Endothelial cell of umbilical vein (primary cell): Measurements from ENCODE around the gene SH3RF1. TPM values are rescaled to one million over a fixed set of nuclear protein-coding genes. Genes with fewer than 3 reads are reported as not detected.
A peak's percentile ranks its signal among the peaks of the same experiment; 100 is the strongest.

Experiments
- BruUV-seq: library from RNA; stranded (reverse); fragments of 400-500 nt; replicated peaks from 2 replicates; lab custom pipeline; 2021; lab: Mats Ljungman, UMichigan
- CTCF ChIA-PET: fragments of 300-600, 350-600 bp; sonication (Branson Sonifier 250); formaldehyde crosslinking; loops from one replicate; lab custom pipeline; 2021; ENCODE audit warnings: antibody characterized with exemption, inconsistent platforms; lab: Charles Lee
- POLR2A ChIA-PET: fragments of 300-600, 350-600 bp; sonication (Branson Sonifier 250); formaldehyde crosslinking; loops from one replicate; lab custom pipeline; 2021; ENCODE audit warnings: antibody characterized with exemption, inconsistent platforms; lab: Charles Lee
- DNase-seq: peaks from one replicate; pipeline ENCODE4 v3.0.0-alpha.2; 2011; ENCODE audit warnings: low read depth, low spot score
- FAIRE-seq: peaks from 2 replicates; lab custom pipeline; 2011; peaks lifted over from hg19 to GRCh38; lab: Jason Lieb, UNC
- H2AFZ ChIP-seq: 2 replicates; pipeline ENCODE4 v1.6.0; 2012; ENCODE audit warnings: low read depth, low read length, control low read depth, inconsistent platforms
- H3K27ac ChIP-seq: 2 replicates; pipeline ENCODE4 v1.5.1; 2011; ENCODE audit warnings: low read depth, mild to moderate bottlenecking, control low read depth, low read length, moderate library complexity; ENCODE audit not compliant: insufficient read depth
- H3K27me3 ChIP-seq, 2 experiments: 2 replicates each; pipeline versions ENCODE4 v1.6.0 to v1.6.1; 2011; ENCODE audit warnings: low read length in 2 of 2, mixed read lengths in 1 of 2; ENCODE audit not compliant: control insufficient read depth in 2 of 2, insufficient read depth in 2 of 2
- H3K36me3 ChIP-seq, 2 experiments: 2 replicates in 1 of 2; 3 replicates in 1 of 2; pipeline ENCODE4 v1.5.1; 2011; ENCODE audit warnings: low read length in 2 of 2, mild to moderate bottlenecking in 1 of 2, moderate library complexity in 1 of 2; ENCODE audit not compliant: control insufficient read depth in 2 of 2, insufficient read depth in 2 of 2; ENCODE audit errors: extremely low read depth in 1 of 2
- H3K4me1 ChIP-seq: 3 replicates; pipeline ENCODE4 v1.5.1; 2011; ENCODE audit warnings: mild to moderate bottlenecking, low read length; ENCODE audit not compliant: control insufficient read depth, insufficient read depth; ENCODE audit errors: extremely low read depth
- H3K4me2 ChIP-seq: 2 replicates; pipeline ENCODE4 v1.6.1; 2011; ENCODE audit warnings: low read length, control low read depth, mixed read lengths; ENCODE audit not compliant: insufficient read depth
- H3K4me3 ChIP-seq, 3 experiments: fragments of 200-600 bp in 1 of 3; sonication (generic), shearing (Covaris generic) in 1 of 3; replicated peaks in 1 of 3; 2 replicates each; pipeline ENCODE4 v1.5.1; 2011 to 2016; ENCODE audit warnings: control low read depth in 3 of 3, low read length in 3 of 3, mild to moderate bottlenecking in 2 of 3, inconsistent platforms in 1 of 3, low read depth in 1 of 3, moderate library complexity in 1 of 3; ENCODE audit not compliant: insufficient read depth in 1 of 3
- H3K79me2 ChIP-seq: 2 replicates; pipeline ENCODE4 v1.6.0; 2012; ENCODE audit warnings: low read length, inconsistent platforms; ENCODE audit not compliant: control insufficient read depth, insufficient read depth
- H3K9ac ChIP-seq: replicated peaks from 2 replicates; pipeline ENCODE3; 2011; ENCODE audit warnings: low read length, control low read depth; ENCODE audit not compliant: insufficient read depth; ENCODE audit errors: extremely low read depth
- H3K9me1 ChIP-seq: replicated peaks from 3 replicates; pipeline ENCODE4 v1.6.0; 2011; ENCODE audit warnings: mild to moderate bottlenecking, low read length; ENCODE audit not compliant: control insufficient read depth, insufficient read depth; ENCODE audit errors: extremely low read depth
- H3K9me3 ChIP-seq: replicated peaks from 2 replicates; pipeline ENCODE4 v1.5.1; 2012; ENCODE audit warnings: low read length, inconsistent platforms; ENCODE audit not compliant: control insufficient read depth, insufficient read depth
- H4K20me1 ChIP-seq: replicated peaks from 2 replicates; pipeline ENCODE3; 2011; ENCODE audit warnings: mild to moderate bottlenecking, low read length; ENCODE audit not compliant: control insufficient read depth, insufficient read depth; ENCODE audit errors: extremely low read depth
- EZH2 ChIP-seq: IDR thresholded peaks from 2 replicates; pipeline ENCODE4 v1.6.1; 2012; ENCODE audit warnings: borderline replicate concordance, low read depth, mild to moderate bottlenecking, moderate library complexity, low read length, inconsistent platforms; ENCODE audit not compliant: severe bottlenecking
- FOS ChIP-seq: IDR thresholded peaks from 2 replicates; pipeline ENCODE4 v1.6.1; 2011; ENCODE audit warnings: mild to moderate bottlenecking, low read length, moderate library complexity, borderline replicate concordance; ENCODE audit not compliant: insufficient read depth
- GATA2 ChIP-seq: IDR thresholded peaks from 2 replicates; pipeline ENCODE4 v1.7.0; 2011; ENCODE audit warnings: low read depth, mild to moderate bottlenecking, moderate library complexity, mixed read lengths, low read length; ENCODE audit not compliant: insufficient read length, insufficient read depth
- JUN ChIP-seq: IDR thresholded peaks from 2 replicates; pipeline ENCODE4 v1.6.1; 2011; ENCODE audit warnings: borderline replicate concordance, low read depth; ENCODE audit not compliant: insufficient read length, insufficient read depth
- MYC ChIP-seq: IDR thresholded peaks from one replicate; pipeline ENCODE4 v1.6.1; 2011; ENCODE audit warnings: mild to moderate bottlenecking, low read depth, low read length
- POLR2AphosphoS5 ChIP-seq: IDR thresholded peaks from 2 replicates; pipeline ENCODE4 v1.6.1; 2012; ENCODE audit warnings: low read depth, mild to moderate bottlenecking, control low read depth, low read length, moderate library complexity; ENCODE audit not compliant: insufficient read depth
- dilution Hi-C: fragments of 300-500 bp; cut with MboI; formaldehyde crosslinking; loops from one replicate; pipeline ENCODE4 v1.15.0; 2019; ENCODE audit warnings: low sequenced_read_pairs; ENCODE audit not compliant: extremely low pct_ligation_motif_present
- intact Hi-C: fragments of 100-400 bp; cut with micrococcal nuclease; formaldehyde crosslinking; loops from one replicate; pipeline ENCODE4 v1.10.0; 2022
- polyA plus RNA-seq, 4 experiments: library from polyadenylated mRNA; depleted of rRNA in 3 of 4; stranded (reverse) in 3 of 4; unstranded in 1 of 4; fragments of >200 nt; gene quantifications; 2 replicates each; pipeline versions ENCODE4 v1.2.1 to v1.2.3, GENCODE V29; 2011 to 2012; ENCODE audit warnings: missing spikeins in 1 of 4
- total RNA-seq: library from RNA; stranded (reverse); gene quantifications from 2 replicates; pipeline ENCODE4 v1.2.3, GENCODE V29; 2021
- TF ChIP-seq, protein P1 (sequence below), 2 donors: IDR thresholded peaks; 1 replicate in 1 of 2; 2 replicates in 1 of 2; pipeline ENCODE4 v1.5.1; 2011; ENCODE audit warnings: low read length in 2 of 2, mild to moderate bottlenecking in 2 of 2, moderate library complexity in 2 of 2, control low read depth in 1 of 2, inconsistent platforms in 1 of 2, low read depth in 1 of 2; ENCODE audit not compliant: insufficient read depth in 1 of 2; ENCODE audit errors: extremely low read depth in 1 of 2
- TF ChIP-seq, protein P2 (sequence below): IDR thresholded peaks from 2 replicates; pipeline ENCODE4 v1.6.1; 2011; ENCODE audit not compliant: insufficient read depth, insufficient read length

Gene SH3RF1
- total and polyA plus RNA-seq, 2 donors (not counting 3 experiments of a cell fraction or from before 2014, with no cell fraction given), result 16.2 to 24.9 TPM

GRCh38 chr4:169269916-169270809 is 593 bp downstream of the SH3RF1 start:
- DNase-seq, result peak; percentile 61
- H3K4me3 ChIP-seq, result peak overlapping the region; percentile 63 to 99 (median 99)
- H3K4me1 ChIP-seq, result peaks cover 45% of the 10 kb centered on the region
- ChIA-PET CTCF (interaction anchor here (0.6 to 3.4 kb wide), 17 partner anchors 9 to 262 kb away, joined by 3 to 31 read pairs (median 4); partner anchors contain the start of gene CBR4), POLR2A (interaction anchor here (1.2 to 2.6 kb wide), 5 partner anchors 14 to 189 kb away, joined by 3 to 9 read pairs (median 3); no protein-coding TSS in a partner anchor)
- H3K9ac ChIP-seq, result peak overlapping the region; percentile 85
- no peaks in the 10 kb centered on the region for H3K9me1 ChIP-seq
- TF ChIP-seq GATA2 (no peak), MYC (no peak), EZH2 (no peak), JUN (no peak), POLR2AphosphoS5 (no peak), FOS (no peak)
- TF ChIP-seq, protein P1, sequence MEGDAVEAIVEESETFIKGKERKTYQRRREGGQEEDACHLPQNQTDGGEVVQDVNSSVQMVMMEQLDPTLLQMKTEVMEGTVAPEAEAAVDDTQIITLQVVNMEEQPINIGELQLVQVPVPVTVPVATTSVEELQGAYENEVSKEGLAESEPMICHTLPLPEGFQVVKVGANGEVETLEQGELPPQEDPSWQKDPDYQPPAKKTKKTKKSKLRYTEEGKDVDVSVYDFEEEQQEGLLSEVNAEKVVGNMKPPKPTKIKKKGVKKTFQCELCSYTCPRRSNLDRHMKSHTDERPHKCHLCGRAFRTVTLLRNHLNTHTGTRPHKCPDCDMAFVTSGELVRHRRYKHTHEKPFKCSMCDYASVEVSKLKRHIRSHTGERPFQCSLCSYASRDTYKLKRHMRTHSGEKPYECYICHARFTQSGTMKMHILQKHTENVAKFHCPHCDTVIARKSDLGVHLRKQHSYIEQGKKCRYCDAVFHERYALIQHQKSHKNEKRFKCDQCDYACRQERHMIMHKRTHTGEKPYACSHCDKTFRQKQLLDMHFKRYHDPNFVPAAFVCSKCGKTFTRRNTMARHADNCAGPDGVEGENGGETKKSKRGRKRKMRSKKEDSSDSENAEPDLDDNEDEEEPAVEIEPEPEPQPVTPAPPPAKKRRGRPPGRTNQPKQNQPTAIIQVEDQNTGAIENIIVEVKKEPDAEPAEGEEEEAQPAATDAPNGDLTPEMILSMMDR (IDR thresholded peaks at IDR 0.05; ENCODE audit: extremely low read depth in 1 of 2, insufficient read depth in 1 of 2, low read depth in 1 of 2, low read length in 2 of 2), result peak in 1 of 2 donors; percentile 13
- TF ChIP-seq, protein P2, sequence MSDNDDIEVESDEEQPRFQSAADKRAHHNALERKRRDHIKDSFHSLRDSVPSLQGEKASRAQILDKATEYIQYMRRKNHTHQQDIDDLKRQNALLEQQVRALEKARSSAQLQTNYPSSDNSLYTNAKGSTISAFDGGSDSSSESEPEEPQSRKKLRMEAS, result no peak
- intact Hi-C loops (loop anchor here (1.0 to 2.0 kb wide), 4 partner anchors 13 to 259 kb away; partner anchors contain the start of gene CBR4), dilution Hi-C loops (no loop called here)
- peak overlapping the region; percentile 35 for H2AFZ ChIP-seq
- H4K20me1 ChIP-seq, result peaks cover 2% of the 10 kb centered on the region
- peak overlapping the region; percentile 91 for H3K27ac ChIP-seq
- no peaks in the 10 kb centered on the region for H3K36me3 ChIP-seq
- H3K9me3 ChIP-seq, result no peaks in the 10 kb centered on the region
- no peaks in the 10 kb centered on the region for H3K27me3 ChIP-seq
- FAIRE-seq, result no peak
- peaks cover 55% of the 10 kb centered on the region for H3K79me2 ChIP-seq
- peak overlapping the region; percentile 100 for H3K4me2 ChIP-seq
- TSS peak; percentile 30 for BruUV-seq
